DMS 273 (cell line): ENCODE measurements around the gene CPEB2.

Source experiments
- DNase-seq: peaks from one replicate; lab custom pipeline; 2025; ENCODE audit not compliant: unreplicated experiment; lab: John Stamatoyannopoulos, UW

CPEB2 gene

DNA sequence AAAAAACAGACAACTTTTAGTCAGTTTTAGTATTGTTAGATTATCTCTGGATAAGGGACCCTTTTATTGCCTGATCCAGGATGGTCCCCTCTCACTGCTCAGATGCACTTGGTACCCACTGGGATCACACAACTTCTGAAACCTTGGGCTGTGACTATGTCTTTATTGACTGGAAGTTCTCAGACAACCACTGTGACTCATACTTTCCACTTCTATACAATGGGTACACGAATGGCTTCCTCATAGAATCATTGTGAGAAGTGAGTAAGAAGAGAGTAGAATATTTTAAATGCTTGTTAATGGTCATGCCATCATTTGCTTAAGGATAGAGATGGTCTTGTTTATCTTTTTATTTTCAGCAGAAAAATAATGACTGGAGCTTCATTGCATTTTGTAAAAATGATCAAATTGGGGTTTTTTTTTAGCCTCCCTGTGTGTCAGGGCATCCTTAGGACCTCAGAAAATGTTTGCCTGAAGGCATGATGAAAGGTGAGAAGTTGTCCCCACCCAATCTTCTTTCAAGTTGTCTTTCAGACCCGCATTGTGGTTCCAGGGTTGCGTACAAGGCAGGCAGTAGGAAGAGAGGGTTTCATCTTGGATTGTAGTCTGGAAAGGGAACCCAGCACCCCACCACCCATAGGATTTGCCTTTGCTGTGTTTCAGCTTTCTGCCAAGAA lies 115.1 kb downstream of the CPEB2 start:
- DNase-seq: no peak

DNA sequence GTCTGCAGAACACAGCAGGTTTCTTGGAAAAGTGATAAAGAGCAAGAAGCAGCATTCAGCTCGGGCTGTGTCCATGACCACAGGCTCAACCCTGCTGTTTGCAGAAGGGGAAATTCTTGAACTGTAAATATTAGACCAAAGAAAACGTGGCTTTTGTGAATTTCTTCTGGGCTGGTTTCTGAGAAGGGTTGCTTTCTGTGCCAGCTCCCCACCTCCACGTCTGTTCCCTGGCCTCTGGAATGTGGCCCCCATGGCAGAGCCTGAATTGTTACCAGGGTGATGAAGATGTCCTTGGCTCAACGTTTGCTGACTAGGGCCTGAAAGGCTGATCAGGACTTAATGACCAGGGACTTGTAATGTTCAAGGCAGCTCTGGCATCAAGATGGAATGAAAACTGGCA lies 116.0 kb downstream of the CPEB2 start:
- DNase-seq: no peak
